HG03442 (cell line): ENCODE data around the gene FTCDNL1.

Experiments used
- ATAC-seq: cut with Tn5 transposase; IDR thresholded peaks from one replicate; pipeline ENCODE4 v1.9.1; 2021; ENCODE audit warnings: mild to moderate bottlenecking, moderate library complexity; ENCODE audit not compliant: unreplicated experiment

Gene FTCDNL1

GRCh38 chr2:199743415-199744120 lies 107.4 kb downstream of the FTCDNL1 start:
- ATAC-seq: no peak

GRCh38 chr2:199742884-199743283 lies 108.1 kb downstream of the FTCDNL1 start:
- no peak for ATAC-seq

- no peak for ATAC-seq
These were observed 110.9 kb downstream of the FTCDNL1 start for GRCh38 chr2:199740111-199740428.

GRCh38 chr2:199739413-199740110 lies 111.4 kb downstream of the FTCDNL1 start:
- peak; percentile 67 for ATAC-seq

GRCh38 chr2:199738727-199739412 lies 112.1 kb downstream of the FTCDNL1 start:
- ATAC-seq: no peak

- ATAC-seq: no peak
These were observed 116.3 kb downstream of the FTCDNL1 start for GRCh38 chr2:199734651-199735050.

GRCh38 chr2:199734011-199734410 lies 117.0 kb downstream of the FTCDNL1 start:
- no peak for ATAC-seq

- ATAC-seq: no peak
These were observed 123.2 kb downstream of the FTCDNL1 start for GRCh38 chr2:199727801-199728200.

- ATAC-seq: no peak
These were observed 123.7 kb downstream of the FTCDNL1 start for GRCh38 chr2:199727306-199727705.

- ATAC-seq: no peak
These were observed 132.9 kb downstream of the FTCDNL1 start for GRCh38 chr2:199718074-199718473.

- ATAC-seq: no peak
These were observed 133.4 kb downstream of the FTCDNL1 start for GRCh38 chr2:199717587-199717907.

- ATAC-seq: no peak
These were observed 134.0 kb downstream of the FTCDNL1 start for GRCh38 chr2:199716807-199717586.

GRCh38 chr2:199713746-199714145 lies 137.2 kb downstream of the FTCDNL1 start:
- ATAC-seq: no peak

- ATAC-seq: no peak
These were observed 140.4 kb downstream of the FTCDNL1 start for GRCh38 chr2:199710551-199710950.
